HG02571 (cell line): ENCODE measurements around the gene CENPX.

Experiments used
- ATAC-seq: cut with Tn5 transposase; IDR thresholded peaks from one replicate; pipeline ENCODE4 v1.9.1; 2021; ENCODE audit warnings: mild to moderate bottlenecking, moderate library complexity; ENCODE audit not compliant: unreplicated experiment

CENPX gene

DNA sequence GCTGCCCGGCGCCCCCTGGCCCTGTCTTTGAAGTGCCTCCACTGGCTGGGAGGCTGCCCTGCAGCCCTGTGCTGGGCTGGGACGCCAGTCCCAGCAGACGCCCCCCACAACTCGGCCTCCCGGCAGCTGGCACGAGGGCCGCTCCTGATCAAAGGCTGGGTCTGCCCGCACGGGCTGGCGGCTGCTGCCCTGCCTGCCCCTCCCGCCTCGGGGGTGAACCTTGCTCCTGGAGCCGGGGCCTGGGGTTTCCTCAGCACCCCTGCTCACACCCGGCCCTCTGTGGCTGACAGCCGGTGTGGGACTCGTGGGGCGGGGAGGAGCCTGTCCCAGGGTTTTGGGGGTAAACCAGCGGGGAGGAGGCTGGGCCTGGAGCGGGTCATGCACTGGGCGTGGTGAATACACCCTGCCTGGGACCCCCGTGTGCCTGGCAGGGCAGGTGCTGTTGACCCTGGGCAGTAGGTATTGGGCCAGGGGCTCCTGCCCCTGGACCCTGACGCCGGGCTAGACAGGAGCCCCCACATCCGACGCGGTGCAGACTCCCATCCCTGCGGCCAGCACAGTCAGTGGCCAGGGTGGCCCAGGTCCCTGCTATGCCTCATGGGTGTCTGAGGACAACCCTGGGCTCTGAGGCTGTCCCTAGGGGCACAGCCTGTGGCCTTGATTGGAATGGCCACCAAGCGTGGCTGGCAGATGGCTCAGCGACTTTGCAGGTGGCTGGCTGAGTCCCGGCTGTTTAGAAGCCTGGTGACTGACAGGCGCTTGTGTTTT, 21.7 kb downstream of the CENPX start:
- no peak for ATAC-seq

DNA sequence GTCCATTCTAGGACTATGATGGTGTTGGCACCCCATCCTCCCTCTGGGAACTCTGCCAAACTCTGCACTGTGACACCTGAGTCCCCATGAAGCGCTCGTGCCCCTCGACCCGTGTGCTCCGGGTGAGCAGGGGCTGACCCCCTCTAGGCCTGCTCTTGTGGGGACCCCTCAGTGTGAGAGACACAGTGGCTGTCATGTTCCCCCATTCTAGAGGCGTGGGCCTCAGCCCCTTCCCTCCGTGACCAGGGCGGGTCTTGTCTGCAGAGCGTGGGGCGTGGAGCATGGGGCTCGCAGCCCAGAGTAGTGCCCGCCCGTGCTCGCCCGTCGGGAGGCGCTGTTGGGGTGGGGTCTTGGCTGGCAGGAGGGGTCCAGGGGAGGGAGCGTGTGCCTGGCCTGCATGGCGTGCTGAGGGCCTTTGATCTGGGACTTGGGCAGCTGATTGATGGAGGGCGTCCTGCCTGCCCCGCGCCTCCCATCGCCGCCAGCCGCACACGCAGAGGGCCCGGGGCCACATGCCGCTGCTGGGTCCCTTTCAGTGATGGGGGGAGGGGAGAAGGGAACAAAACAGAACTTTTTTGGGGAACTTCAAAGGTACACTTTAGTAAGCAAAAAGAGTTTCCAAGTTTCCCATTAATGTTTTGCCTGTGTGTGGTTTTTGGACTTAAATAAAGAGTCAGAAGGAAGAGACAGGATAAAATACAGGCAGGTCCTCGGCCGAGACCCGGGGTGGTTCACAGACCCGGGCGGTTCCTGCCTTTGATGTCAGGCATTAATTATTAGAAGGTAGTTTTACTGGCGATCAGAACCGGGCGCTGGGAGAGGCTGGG, 22.5 kb downstream of the CENPX start:
- ATAC-seq, result no peak

DNA sequence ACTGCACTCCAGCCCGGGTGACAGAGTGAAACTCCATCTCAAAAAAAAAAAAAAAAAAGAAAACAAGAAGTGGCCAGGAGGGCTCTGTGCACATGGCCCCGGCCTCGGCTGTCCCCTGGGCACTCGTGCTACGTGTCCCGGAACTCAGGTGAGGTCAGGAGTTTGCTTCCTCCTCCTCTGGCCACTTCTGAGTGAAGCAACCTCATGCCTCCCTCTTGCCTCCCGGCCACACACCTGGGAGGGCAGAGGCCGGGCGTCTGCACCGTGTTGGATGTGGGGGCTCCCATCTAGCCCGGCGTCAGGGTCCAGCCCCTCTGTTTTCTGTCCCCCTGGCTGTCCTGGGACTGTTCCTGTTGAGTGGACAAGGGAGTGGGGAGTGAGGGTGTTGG, 23.1 kb downstream of the CENPX start:
- ATAC-seq, result no peak

DNA sequence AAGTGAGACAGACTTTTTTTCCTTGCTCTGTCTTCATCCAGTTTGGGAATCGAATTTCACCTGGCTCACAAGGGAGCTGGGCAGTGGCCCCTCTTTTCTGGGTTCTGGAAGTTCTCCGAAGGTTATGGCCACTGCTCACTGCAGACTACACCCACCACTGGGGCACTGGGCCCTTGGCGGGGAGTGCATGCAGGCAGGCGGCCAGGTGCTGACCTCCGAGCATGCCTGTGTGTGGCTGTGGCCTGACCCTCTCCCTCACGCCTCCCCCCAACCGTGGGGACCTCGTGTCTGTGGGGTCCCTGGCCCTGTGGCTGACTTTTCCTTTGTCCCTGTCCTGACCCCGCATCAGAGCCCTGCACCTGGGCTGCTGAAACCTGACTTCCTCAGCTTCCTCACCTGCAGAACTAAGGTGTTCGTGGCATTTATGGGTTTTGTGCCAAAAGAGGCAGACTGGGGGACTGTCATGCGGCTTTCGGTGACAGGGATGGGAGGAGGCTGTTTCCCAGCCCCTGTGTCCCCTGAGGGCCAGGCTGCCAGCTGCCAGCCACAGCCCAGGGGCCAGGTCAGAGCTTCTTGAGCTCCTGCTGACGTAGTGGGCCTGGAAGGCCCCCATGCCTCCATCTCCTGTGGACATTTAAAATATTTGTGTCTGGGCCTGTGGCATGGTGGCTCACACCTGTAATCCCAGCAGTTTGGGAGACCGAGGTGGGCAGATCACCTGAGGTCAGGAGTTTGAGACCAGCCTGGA, 23.8 kb downstream of the CENPX start:
- ATAC-seq, result no peak

DNA sequence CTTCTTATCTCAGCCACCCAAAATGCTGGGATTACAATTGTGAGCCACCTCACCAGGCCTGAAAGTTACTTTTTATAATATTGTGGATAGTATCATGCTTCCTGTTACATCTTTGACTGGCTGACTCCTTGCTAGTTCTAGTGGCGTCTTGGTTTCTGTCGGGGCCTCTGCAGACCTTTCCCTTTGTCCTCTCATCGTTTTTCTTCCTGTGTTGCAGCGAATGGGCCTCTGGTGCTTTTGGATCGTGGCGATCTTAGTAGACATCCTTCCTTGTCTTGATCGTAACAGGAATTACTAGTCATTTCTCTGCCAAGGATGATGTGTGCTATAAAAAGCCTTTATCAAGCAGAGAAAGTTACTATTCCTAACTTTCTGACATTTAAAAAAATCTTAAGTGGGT, 24.5 kb downstream of the CENPX start:
- no peak for ATAC-seq

DNA sequence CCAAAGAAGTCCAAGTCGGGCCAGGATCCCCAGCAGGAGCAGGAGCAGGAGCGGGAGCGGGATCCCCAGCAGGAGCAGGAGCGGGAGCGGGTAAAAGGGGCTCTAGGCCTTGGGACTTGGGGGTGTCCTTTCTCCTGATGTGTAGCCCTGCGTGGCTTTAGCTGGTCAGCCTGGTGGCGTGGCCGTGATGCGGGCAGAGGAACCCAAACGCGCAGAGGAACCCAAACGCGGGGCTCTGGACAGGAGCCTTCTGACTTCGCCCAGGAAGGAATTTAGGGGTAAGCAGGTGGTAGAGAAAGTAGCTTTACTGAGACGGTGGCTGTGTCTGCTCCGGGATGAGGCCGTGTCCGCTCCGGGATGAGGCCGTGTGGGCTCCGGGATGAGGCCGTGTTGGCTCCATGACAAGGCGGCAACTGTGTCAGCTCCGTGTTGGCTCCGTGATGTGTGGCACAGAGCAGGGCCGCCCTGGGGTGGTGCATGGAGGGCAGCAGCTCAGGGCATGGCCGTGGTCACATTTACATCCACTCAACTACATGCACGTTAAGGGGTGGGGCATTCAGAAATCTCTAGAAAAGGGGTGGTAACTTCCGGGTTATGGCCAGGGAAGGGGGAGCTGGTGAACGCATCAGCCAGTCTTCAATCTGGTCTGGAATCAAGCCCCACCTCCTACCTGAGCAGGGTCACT, 25.8 kb downstream of the CENPX start:
- no peak for ATAC-seq

DNA sequence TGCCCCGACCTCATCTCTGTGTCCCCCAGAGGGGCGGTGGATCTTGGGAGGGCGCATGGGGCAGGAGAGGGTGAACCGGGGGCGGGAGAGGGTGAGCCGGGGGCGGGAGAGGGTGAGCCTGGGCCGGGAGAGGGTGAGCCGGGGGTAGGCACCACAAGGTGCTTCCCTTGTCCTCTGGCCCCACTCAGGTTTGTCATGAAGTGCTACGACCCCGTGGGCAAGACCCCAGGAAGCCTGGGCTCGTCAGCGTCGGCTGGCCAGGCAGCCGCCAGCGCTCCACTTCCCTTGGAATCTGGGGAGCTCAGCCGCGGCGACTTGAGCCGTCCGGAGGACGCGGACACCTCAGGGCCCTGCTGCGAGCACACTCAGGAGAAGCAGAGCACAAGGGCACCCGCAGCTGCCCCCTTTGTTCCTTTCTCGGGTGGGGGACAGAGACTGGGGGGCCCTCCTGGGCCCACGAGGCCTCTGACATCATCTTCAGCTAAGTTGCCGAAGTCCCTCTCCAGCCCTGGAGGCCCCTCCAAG, 26.4 kb downstream of the CENPX start:
- ATAC-seq, result no peak

DNA sequence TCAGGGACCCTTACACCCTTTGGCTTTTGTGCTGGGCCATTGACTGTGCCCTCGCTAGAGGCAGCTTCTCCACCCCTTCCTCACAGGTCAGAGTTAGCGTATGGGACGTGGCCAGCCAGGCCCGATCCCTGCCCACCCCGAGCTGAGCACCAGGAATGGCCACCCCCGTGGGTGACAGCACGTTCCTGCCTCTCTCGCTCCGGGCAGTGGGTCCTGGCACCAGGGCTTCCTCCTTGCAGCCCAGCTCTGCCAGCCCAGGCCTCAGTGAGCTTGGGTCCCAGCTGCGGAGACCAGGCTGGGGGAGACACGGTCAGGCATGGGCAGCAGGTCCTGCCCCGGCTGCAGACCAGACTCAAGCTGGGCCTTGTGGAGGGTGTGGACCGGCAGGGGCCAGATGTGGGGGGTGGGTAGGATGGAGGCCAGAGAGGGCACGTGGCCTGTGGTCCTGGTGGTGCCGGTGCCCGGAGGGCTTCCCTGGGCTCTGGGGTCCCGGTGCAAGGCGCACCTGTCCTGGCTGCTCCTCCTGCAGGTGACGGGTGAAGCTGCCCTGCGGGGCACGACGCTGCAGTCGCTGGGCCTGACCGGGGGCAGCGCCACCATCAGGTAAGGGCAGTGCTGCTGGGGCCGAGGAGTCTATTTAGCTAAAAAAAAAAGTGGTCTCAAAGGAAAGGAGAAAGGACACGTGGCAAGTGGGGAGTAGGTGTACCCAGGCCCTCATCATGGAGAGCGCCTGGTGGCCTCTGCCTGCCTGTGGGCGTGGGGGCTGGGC, 27.0 kb downstream of the CENPX start:
- no peak for ATAC-seq

DNA sequence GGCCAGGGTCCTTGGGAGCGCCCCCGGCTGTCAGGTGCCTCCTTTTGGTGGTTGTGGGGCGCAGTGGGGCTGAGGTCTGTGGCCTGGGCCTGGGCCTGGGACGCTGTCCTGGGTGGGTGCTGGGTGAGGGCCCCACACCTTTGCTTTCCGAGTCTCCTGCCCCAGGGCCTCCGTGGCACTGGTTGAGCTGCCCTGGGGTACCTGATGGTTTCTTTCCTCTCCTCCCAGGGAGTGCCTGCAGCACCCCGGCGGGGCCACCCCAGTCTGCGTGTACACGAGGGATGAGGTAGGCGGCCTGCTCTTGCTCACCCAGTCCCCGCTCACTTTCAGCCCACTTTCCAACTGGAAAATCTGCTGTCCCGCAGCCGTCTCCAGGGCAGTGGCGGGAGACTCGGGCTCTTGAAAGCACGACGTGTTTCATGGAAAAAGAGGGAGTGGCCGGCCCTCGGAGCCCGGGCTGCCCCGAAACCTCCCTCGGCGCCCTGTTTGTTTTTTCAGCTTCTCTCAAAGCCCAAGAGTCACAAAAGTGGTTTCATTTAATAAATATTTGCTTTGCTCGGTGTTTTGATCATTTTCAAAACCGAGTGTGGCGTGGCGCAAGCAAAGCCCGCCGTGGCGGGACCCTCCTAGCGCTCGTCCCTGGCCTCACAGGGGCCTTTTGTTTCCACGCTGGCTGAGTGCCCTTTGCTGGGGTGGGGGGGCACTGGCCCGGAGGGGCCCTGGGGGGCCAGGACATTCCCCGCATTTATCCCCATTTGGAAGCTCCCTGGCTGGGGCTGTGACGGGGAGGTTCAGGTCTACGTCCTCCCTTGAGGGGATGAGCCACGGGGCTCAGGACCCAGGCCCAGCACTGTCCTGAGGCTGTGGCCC, 27.9 kb downstream of the CENPX start:
- ATAC-seq, result no peak

DNA sequence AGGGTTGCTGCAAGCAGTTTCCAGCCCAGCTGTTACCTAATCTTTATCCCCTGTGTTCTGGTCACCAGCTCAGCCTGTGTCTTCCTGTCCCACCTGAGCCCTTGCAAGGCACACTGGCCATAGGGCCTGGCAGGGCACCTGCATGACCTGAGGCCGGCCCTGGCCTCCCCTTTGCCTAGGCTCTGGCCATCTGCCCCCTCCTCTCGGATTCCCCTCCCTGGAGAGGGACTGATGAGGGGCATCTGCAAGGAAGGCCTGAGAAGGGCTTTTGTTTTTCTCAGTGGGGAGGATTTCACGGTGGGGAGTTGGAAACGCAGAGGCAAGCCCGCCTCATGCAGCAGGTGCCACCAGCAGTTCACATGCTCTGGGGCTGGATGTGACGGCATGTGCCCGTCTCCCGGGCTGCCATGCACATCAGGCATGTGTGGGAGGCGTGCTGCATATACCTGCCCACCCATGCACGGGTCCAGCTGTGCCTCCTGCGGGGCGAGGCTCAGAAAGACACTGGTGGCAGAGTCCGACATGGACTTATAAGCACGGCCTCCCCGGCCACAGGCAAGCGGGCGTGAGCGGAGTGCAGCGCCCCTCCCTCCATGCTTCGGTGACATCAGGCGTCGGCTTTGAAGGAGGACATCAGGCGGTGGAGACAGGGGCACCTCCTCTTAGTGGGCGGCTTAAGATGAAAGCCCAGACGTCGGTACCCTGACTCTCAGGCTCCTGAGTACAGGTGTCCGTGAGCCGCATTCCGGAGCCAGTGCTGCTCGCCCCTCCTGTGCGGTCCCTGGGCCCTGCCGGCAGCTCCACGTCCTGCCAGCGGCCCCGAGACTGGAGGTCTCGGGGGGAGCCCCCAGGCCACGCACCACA, 28.7 kb downstream of the CENPX start:
- ATAC-seq, result no peak

DNA sequence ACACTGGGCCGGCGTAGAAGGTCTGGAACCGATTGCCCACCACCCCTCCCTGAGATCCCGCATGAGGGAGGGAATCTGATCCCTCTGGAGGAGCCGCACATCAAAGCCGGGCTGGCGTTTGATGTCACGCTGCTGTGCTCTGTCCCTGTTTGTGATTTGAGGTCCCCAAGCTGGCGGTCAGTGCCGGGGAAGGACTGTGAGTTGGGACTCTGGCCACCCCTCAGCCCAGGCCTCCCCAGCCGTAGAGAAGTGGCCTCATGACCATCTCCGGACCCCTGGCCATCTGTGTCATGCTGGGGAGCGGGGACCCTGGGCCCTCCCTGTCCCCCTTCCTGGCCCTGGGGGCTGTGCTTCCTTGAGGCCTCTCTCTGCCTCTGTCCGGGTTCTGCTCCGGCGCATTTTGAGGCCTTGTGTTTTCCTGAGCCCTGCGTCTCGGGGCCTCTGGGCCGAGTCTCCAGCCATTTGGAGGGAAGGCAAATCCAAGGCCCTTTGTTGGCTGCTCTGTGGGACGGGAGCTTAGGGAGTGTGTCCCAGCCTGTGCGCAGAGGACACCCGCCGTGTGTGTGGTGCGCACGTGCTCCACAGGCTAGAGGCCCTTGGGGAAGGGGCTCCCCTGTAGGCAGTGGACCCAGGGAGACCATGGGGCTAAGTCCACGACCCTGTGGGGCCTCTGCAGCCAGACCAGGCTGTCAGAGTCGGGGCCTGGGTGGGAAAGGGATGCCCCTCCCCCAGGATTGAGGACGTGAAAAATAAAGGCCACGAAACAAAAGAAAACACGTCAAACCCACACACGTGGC, 30.2 kb downstream of the CENPX start:
- no peak for ATAC-seq

DNA sequence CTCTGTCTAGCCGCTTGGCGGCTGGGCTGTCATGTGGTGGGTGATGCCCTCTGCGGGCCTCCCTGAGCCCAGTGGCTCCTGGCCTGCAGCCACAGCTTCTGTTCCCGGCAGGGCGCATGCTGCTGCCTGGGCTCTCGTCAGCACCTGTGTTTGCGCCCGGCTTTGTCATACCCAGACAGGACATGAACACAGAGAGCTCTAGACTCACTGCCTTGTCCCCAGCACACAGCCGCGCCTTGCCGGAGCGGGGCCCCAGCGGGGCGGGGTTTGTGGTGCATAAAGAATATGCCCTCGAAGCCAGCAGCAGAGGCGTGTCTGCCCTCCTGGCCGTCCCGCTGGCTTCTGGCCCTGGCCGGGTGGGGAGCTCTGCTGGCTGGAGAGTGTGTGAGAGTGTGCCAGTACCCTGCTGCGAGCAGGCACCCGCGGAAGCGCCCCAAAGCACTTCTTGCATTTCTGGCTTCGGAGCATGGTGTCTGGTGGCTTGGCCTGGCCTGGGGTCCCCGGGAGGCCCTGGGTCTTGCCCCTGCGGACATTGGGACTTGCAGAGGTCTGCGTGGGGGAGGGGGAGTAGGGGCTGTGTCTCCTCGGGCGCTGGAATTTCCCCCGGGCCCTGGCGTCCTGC, 30.9 kb downstream of the CENPX start:
- no peak for ATAC-seq

DNA sequence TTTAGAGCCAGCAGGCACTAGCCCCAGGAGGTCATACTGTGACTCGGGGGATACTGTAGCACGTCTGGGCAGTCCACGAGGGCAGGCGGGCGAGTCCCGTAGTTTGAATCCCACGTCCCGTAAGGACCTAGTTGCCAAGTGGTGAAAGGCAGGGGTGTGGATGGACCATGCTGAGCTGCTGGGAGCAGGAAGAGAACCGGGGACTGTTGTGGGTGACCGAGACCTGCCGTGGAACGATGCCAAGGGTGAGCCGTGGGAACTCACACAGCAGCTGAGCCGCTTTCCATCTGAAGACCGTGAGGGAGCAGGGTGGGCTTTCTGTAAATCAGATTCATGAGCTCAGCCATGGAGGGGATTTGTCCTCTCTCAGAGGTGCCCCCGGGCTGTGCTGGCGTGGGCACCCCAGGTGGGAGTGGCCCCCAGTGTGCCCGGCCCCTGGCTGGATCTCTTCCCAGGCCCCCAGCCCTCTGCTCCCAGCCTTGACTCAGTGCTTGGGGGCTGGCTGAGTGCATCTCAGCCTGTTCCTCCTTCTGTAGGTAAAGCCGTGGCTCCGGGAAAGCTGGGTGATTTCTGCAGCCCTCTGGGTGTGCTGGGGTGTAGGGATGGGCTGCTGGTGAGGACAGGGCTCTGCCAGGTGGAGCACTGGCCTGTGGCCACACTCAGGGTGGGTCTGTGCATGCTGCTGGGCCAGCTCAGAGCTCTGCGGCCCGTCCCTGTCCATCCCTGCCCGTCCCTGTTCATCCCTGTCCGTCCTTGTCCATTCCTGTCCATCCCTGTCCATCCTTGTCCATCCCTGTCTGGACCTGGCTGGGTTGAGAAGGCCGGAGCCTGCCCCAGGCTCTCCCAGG, 31.6 kb downstream of the CENPX start:
- ATAC-seq, result no peak

DNA sequence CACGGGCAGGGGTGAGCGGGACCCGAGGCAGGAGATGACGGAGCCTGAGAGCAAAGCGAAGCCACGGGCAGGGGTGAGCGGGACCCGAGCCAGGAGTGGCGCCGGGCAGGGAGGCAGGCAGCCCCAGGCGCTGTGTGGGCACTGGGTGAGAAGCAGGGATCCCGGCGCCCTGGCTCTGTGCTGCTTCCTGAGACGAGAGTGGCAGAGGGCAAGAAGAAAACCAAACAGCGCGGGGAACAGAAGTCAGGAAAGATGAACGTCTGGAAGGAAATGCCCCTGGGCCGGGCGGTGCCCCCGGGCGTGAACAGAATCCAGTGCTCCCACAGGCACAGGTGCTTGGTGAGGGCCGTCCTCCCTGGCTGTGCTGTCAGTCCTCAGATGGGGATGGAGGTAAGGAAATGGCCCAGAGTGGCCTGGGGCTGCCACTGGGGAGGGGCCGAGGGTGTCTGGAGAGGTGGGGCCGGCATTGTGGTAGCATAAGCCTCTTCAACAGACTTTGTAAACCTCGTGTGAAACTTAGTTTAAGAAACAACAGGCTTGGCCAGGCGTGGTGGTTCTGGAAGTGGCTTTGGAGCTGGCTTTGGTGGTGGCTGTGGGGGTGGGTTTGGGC, 35.4 kb downstream of the CENPX start:
- ATAC-seq, result no peak

DNA sequence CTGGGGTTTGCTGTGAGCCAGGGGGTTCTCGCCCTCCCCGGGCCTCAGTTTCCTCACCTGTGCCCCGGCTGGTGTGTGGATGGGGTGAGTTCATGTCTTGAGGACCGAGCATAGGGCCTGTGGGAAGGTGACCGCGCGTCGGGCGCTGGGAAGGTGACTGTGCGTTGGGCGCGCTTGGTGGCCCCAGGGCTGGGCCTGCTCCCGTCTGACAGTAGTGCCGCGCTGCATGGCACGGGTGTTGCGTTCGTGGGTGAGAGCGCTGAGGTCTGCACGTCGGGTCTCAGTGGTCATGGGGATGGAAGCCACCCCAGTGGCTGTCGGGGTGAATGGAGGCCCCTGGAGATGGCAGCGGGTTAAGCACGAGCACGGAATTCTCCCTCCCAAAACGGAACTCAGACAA, 36.1 kb downstream of the CENPX start:
- no peak for ATAC-seq
